Measurements from ENCODE around the gene RPS29. TPM values are rescaled to one million over a fixed set of nuclear protein-coding genes. Genes with fewer than 3 reads are reported as not detected.
"Not testable (repeated sequence)": the region's sequence is repeated elsewhere in the genome, so short reads cannot be mapped to it uniquely, and the experiment has no call there.

RPS29 gene
- polyA plus RNA-seq, 1 donor from 2014 or later = 6,695 TPM

- Histone ChIP-seq H3K27me3 (ENCODE audit: insufficient read depth, low read depth, low read length) (no peaks in the 10 kb centered on the region), H3K4me2 (ENCODE audit: low read length) (peak overlapping the region; percentile 15), H4K20me1 (ENCODE audit: insufficient read depth) (no peaks in the 10 kb centered on the region), H3K9me2 (ENCODE audit: insufficient read depth, low read length) (no peaks in the 10 kb centered on the region), H3K27ac (ENCODE audit: low read length) (peak overlapping the region; percentile 98), H3K4me3 (ENCODE audit: low read length) (peak overlapping the region; percentile 96), H2AFZ (ENCODE audit: low read depth, low read length) (peak overlapping the region; percentile 71), H3K79me2 (replicated peaks; ENCODE audit: insufficient read depth, low read length) (peaks cover 51% of the 10 kb centered on the region), H3F3A (ENCODE audit: insufficient read depth, low read length, poor library complexity, severe bottlenecking) (peaks cover 3% of the 10 kb centered on the region), H3K9ac (ENCODE audit: low read length) (peak overlapping the region; percentile 94), H3K9me3 (ENCODE audit: low read length) (no peaks in the 10 kb centered on the region), H3K36me3 (ENCODE audit: insufficient read depth, low read length) (peaks cover 14% of the 10 kb centered on the region)
- no peak for TF ChIP-seq CTCF (IDR thresholded peaks at IDR 0.05; ENCODE audit: poor library complexity, severe bottlenecking)
- no peak for TF ChIP-seq REST (IDR thresholded peaks at IDR 0.05; ENCODE audit: borderline replicate concordance)
- no peak for TF ChIP-seq EP300 (conservative IDR thresholded peaks at IDR 0.05; ENCODE audit: poor library complexity, severe bottlenecking)
- TF ChIP-seq SMC3 (conservative IDR thresholded peaks at IDR 0.05; ENCODE audit: poor library complexity) = no peak
- TF ChIP-seq POLR2AphosphoS5 (IDR thresholded peaks at IDR 0.05) = no peak
These were observed 33.5 kb upstream of the RPS29 start for GRCh38 chr14:49619730-49620129.

- peaks cover 14% of the 10 kb centered on the region for H3K36me3 ChIP-seq (ENCODE audit: insufficient read depth, low read length)
- H3K4me2 ChIP-seq (ENCODE audit: low read length) = peak overlapping the region; percentile 15
- peak overlapping the region; percentile 94 for H3K9ac ChIP-seq (ENCODE audit: low read length)
- H3K9me2 ChIP-seq (ENCODE audit: insufficient read depth, low read length); H3F3A ChIP-seq (ENCODE audit: insufficient read depth, low read length, poor library complexity, severe bottlenecking); H4K20me1 ChIP-seq (ENCODE audit: insufficient read depth); H3K9me3 ChIP-seq (ENCODE audit: low read length); H2AFZ ChIP-seq (ENCODE audit: low read depth, low read length); H3K27me3 ChIP-seq (ENCODE audit: insufficient read depth, low read depth, low read length): not testable (repeated sequence)
- peak overlapping the region; percentile 98 for H3K27ac ChIP-seq (ENCODE audit: low read length)
- peak overlapping the region; percentile 96 for H3K4me3 ChIP-seq (ENCODE audit: low read length)
- peaks cover 48% of the 10 kb centered on the region for H3K79me2 ChIP-seq (replicated peaks; ENCODE audit: insufficient read depth, low read length)
These were observed 33.1 kb upstream of the RPS29 start for GRCh38 chr14:49619273-49619672.

GRCh38 chr14:49617852-49618519, 31.8 kb upstream of the RPS29 start:
- Histone ChIP-seq H4K20me1 (ENCODE audit: insufficient read depth) (no peaks in the 10 kb centered on the region), H3K36me3 (ENCODE audit: insufficient read depth, low read length) (peaks cover 14% of the 10 kb centered on the region), H3K27ac (ENCODE audit: low read length) (no peak overlapping the region), H3K4me3 (ENCODE audit: low read length) (peak overlapping the region; percentile 96), H3F3A (ENCODE audit: insufficient read depth, low read length, poor library complexity, severe bottlenecking) (peaks cover 3% of the 10 kb centered on the region), H3K9me3 (ENCODE audit: low read length) (no peaks in the 10 kb centered on the region), H3K9me2 (ENCODE audit: insufficient read depth, low read length) (no peaks in the 10 kb centered on the region), H3K4me2 (ENCODE audit: low read length) (no peak overlapping the region), H3K27me3 (ENCODE audit: insufficient read depth, low read depth, low read length) (no peaks in the 10 kb centered on the region), H3K79me2 (replicated peaks; ENCODE audit: insufficient read depth, low read length) (peaks cover 41% of the 10 kb centered on the region), H2AFZ (ENCODE audit: low read depth, low read length) (no peak overlapping the region), H3K9ac (ENCODE audit: low read length) (no peak overlapping the region)
- TF ChIP-seq MXI1 (conservative IDR thresholded peaks at IDR 0.05; ENCODE audit: poor library complexity, severe bottlenecking) = no peak
- no peak for TF ChIP-seq EP300 (conservative IDR thresholded peaks at IDR 0.05; ENCODE audit: poor library complexity, severe bottlenecking)
- TF ChIP-seq REST (IDR thresholded peaks at IDR 0.05; ENCODE audit: borderline replicate concordance) = no peak
- no peak for TF ChIP-seq POLR2AphosphoS5 (IDR thresholded peaks at IDR 0.05)
- TF ChIP-seq EZH2 (IDR thresholded peaks at IDR 0.05; ENCODE audit: borderline replicate concordance, insufficient read depth, low read length, poor library complexity, severe bottlenecking) = no peak
- no peak for TF ChIP-seq RAD21 (conservative IDR thresholded peaks at IDR 0.05)
- TF ChIP-seq TAF1 (IDR thresholded peaks at IDR 0.05; ENCODE audit: low read depth) = no peak
- TF ChIP-seq SMC3 (conservative IDR thresholded peaks at IDR 0.05; ENCODE audit: poor library complexity) = no peak
- no peak for TF ChIP-seq CTCF (IDR thresholded peaks at IDR 0.05; ENCODE audit: poor library complexity, severe bottlenecking)
